Measurements from ENCODE around the gene CASP5. TPM values are rescaled to one million over a fixed set of nuclear protein-coding genes. Genes with fewer than 3 reads are reported as not detected.
"Not testable (repeated sequence)": the region's sequence is repeated elsewhere in the genome, so short reads cannot be mapped to it uniquely, and the experiment has no call there.

CASP5 gene
- not detected for polyA plus RNA-seq (2013, experiment 1 of 2)
- polyA plus RNA-seq (2013, experiment 2 of 2): not detected

GRCh38 chr11:105023003-105023402, at the start of gene CASP5:
CASP5 (minus strand) TSS chr11:105023168; CDS start chr11:105023136, 32 bp downstream.
- H3K14ac ChIP-seq (ENCODE audit: low read length): no peak within 1 kb of the TSS
- H3K4ac ChIP-seq (ENCODE audit: low read length): no peak within 1 kb of the TSS
- H3K36me3 ChIP-seq (replicated peaks in 1 of 2; ENCODE audit: control insufficient read depth in 2 of 2, insufficient read depth in 2 of 2, low read length in 2 of 2): no peaks in the 10 kb centered on the region
- H3K4me2 ChIP-seq (ENCODE audit: insufficient read depth, low read length, poor library complexity, severe bottlenecking): no peak within 1 kb of the TSS
- H3K4me3 ChIP-seq (ENCODE audit: low read length in 2 of 2): no peak within 1 kb of the TSS
- H4K8ac ChIP-seq (ENCODE audit: low read depth, low read length): no peak within 1 kb of the TSS
- H3K79me1 ChIP-seq (ENCODE audit: low read depth, low read length): no peaks in the 10 kb centered on the region
- H2BK12ac ChIP-seq (ENCODE audit: low read length): no peak within 1 kb of the TSS
- no peak within 1 kb of the TSS for H3K23ac ChIP-seq (ENCODE audit: low read depth, low read length, poor library complexity)
- no peak within 1 kb of the TSS for H2BK15ac ChIP-seq (ENCODE audit: low read length)
- no peak within 1 kb of the TSS for H3K9ac ChIP-seq (ENCODE audit: low read depth, low read length, poor library complexity)
- no peak within 1 kb of the TSS for H2AFZ ChIP-seq (ENCODE audit: low read length)
- H3K4me1 ChIP-seq (ENCODE audit: control insufficient read depth in 2 of 2, insufficient read depth in 1 of 2, low read depth in 1 of 2, low read length in 2 of 2): no peaks in the 10 kb centered on the region
- H3K27me3 ChIP-seq (ENCODE audit: control insufficient read depth in 3 of 3, insufficient read depth in 3 of 3, low read depth in 1 of 3, low read length in 3 of 3): no peaks in the 10 kb centered on the region
- no peak within 1 kb of the TSS for H4K91ac ChIP-seq (ENCODE audit: low read depth, low read length, poor library complexity)
- H2AK5ac ChIP-seq (ENCODE audit: low read depth, low read length): no peak within 1 kb of the TSS
- H3K27ac ChIP-seq (replicated peaks; ENCODE audit: low read length): no peak within 1 kb of the TSS
- DNase-seq (ENCODE audit: low spot score): no peak
- H2BK5ac ChIP-seq (ENCODE audit: low read length): no peak within 1 kb of the TSS
- H3K18ac ChIP-seq (ENCODE audit: low read length): no peak within 1 kb of the TSS
- H2BK120ac ChIP-seq (ENCODE audit: low read depth, low read length): no peak within 1 kb of the TSS
- no peaks in the 10 kb centered on the region for H3K9me3 ChIP-seq (replicated peaks in 1 of 2; ENCODE audit: control insufficient read depth in 2 of 2, insufficient read depth in 1 of 2, low read depth in 1 of 2, low read length in 2 of 2)

DNA sequence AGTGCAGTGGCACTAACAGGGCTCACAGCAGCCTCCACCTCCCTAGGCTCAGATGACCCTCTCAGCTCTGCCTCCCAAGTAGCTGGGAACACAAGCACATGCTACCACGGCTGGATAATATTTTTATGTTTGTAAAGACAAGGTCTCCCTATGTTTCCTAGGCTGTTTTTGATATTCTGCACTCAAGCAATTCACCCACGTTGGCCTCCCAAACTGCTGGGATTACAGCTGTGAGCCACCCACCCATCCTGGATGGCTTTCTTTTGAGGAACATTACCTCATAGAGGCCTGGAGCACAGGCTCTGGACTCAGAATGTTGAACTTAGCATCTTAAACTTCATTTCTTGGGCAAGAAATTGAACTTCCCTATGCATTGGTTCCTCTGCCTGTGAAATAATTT, 49.1 kb upstream of the CASP5 start:
- WGBS, 2 donors (ENCODE audit: extremely low coverage in 2 of 2, insufficient read length in 2 of 2, insufficient replicate concordance in 1 of 2): no CpG with 5 or more reads among the region's 2 CpGs
- DNase-seq (ENCODE audit: low spot score); H3K4me1 ChIP-seq (ENCODE audit: control insufficient read depth in 2 of 2, insufficient read depth in 1 of 2, low read depth in 1 of 2, low read length in 2 of 2): not testable (repeated sequence)

DNA sequence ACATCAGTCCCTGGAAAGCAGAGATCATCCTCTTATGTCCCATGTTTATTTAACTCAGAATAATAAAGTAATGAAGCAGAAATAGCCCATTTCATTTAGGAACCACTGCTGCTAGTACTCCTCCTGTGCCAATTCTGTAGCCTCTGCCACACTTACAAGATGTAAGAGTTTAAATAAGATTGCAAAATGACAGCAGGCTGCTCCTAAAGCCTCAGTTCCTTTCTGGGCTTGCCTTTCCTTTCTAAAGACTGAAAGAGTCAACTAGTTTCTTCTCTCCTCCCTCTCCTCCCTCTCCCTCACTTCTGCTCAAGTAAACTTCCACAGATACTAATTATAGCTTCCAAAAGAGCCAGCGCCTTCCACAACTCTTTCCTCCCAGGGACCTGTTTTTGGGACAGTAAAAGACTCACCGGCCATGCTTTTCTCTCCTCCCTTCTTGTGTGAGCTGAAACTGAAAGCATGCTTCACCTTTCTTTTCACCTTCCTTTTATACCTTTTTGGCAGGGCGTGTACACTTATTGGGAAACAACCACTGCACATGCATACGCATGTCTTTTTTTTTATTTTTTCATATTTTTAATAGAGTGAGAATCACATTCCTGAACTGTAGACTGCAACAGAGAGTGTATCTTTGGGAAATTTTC, 48.2 kb upstream of the CASP5 start:
- no peaks in the 10 kb centered on the region for H3K79me1 ChIP-seq (ENCODE audit: low read depth, low read length)
- no peak overlapping the region for H2AFZ ChIP-seq (ENCODE audit: low read length)
- no peak overlapping the region for H3K4me2 ChIP-seq (ENCODE audit: insufficient read depth, low read length, poor library complexity, severe bottlenecking)
- no peaks in the 10 kb centered on the region for H3K9me3 ChIP-seq (replicated peaks in 1 of 2; ENCODE audit: control insufficient read depth in 2 of 2, insufficient read depth in 1 of 2, low read depth in 1 of 2, low read length in 2 of 2)
- H4K8ac ChIP-seq (ENCODE audit: low read depth, low read length): no peak overlapping the region
- H2BK120ac ChIP-seq (ENCODE audit: low read depth, low read length): no peak overlapping the region
- no peak overlapping the region for H2AK5ac ChIP-seq (ENCODE audit: low read depth, low read length)
- H2BK15ac ChIP-seq (ENCODE audit: low read length): no peak overlapping the region
- H3K23ac ChIP-seq (ENCODE audit: low read depth, low read length, poor library complexity): no peak overlapping the region
- no peak overlapping the region for H4K91ac ChIP-seq (ENCODE audit: low read depth, low read length, poor library complexity)
- H3K4me3 ChIP-seq (ENCODE audit: low read length in 2 of 2): no peak overlapping the region
- H2BK5ac ChIP-seq (ENCODE audit: low read length): no peak overlapping the region
- WGBS, 2 donors (ENCODE audit: extremely low coverage in 2 of 2, insufficient read length in 2 of 2, insufficient replicate concordance in 1 of 2): no CpG with 5 or more reads among the region's 4 CpGs
- no peak overlapping the region for H3K27ac ChIP-seq (replicated peaks; ENCODE audit: low read length)
- no peak for DNase-seq (ENCODE audit: low spot score)
- no peak overlapping the region for H2BK12ac ChIP-seq (ENCODE audit: low read length)
- no peaks in the 10 kb centered on the region for H3K4me1 ChIP-seq (ENCODE audit: control insufficient read depth in 2 of 2, insufficient read depth in 1 of 2, low read depth in 1 of 2, low read length in 2 of 2)
- no peak overlapping the region for H3K18ac ChIP-seq (ENCODE audit: low read length)
- no peak overlapping the region for H3K4ac ChIP-seq (ENCODE audit: low read length)
- H3K27me3 ChIP-seq (ENCODE audit: control insufficient read depth in 3 of 3, insufficient read depth in 3 of 3, low read depth in 1 of 3, low read length in 3 of 3): no peaks in the 10 kb centered on the region
- H3K14ac ChIP-seq (ENCODE audit: low read length): no peak overlapping the region
- no peaks in the 10 kb centered on the region for H3K36me3 ChIP-seq (replicated peaks in 1 of 2; ENCODE audit: control insufficient read depth in 2 of 2, insufficient read depth in 2 of 2, low read length in 2 of 2)
- H3K9ac ChIP-seq (ENCODE audit: low read depth, low read length, poor library complexity): no peak overlapping the region

More for the DNA sequence above, 49.1 kb upstream of the CASP5 start:
- not testable (repeated sequence) for H3K23ac ChIP-seq (ENCODE audit: low read depth, low read length, poor library complexity); H2AK5ac ChIP-seq (ENCODE audit: low read depth, low read length); H3K4ac ChIP-seq (ENCODE audit: low read length); H3K18ac ChIP-seq (ENCODE audit: low read length); H3K9me3 ChIP-seq (replicated peaks in 1 of 2; ENCODE audit: control insufficient read depth in 2 of 2, insufficient read depth in 1 of 2, low read depth in 1 of 2, low read length in 2 of 2); H4K8ac ChIP-seq (ENCODE audit: low read depth, low read length); H3K27ac ChIP-seq (replicated peaks; ENCODE audit: low read length); H3K36me3 ChIP-seq (replicated peaks in 1 of 2; ENCODE audit: control insufficient read depth in 2 of 2, insufficient read depth in 2 of 2, low read length in 2 of 2); H4K91ac ChIP-seq (ENCODE audit: low read depth, low read length, poor library complexity); H2BK15ac ChIP-seq (ENCODE audit: low read length); H2BK5ac ChIP-seq (ENCODE audit: low read length); H2BK12ac ChIP-seq (ENCODE audit: low read length); H3K27me3 ChIP-seq (ENCODE audit: control insufficient read depth in 3 of 3, insufficient read depth in 3 of 3, low read depth in 1 of 3, low read length in 3 of 3); H3K14ac ChIP-seq (ENCODE audit: low read length); H2BK120ac ChIP-seq (ENCODE audit: low read depth, low read length); H3K4me2 ChIP-seq (ENCODE audit: insufficient read depth, low read length, poor library complexity, severe bottlenecking); H3K4me3 ChIP-seq (ENCODE audit: low read length in 2 of 2); H2AFZ ChIP-seq (ENCODE audit: low read length); H3K9ac ChIP-seq (ENCODE audit: low read depth, low read length, poor library complexity); H3K79me1 ChIP-seq (ENCODE audit: low read depth, low read length)

DNA sequence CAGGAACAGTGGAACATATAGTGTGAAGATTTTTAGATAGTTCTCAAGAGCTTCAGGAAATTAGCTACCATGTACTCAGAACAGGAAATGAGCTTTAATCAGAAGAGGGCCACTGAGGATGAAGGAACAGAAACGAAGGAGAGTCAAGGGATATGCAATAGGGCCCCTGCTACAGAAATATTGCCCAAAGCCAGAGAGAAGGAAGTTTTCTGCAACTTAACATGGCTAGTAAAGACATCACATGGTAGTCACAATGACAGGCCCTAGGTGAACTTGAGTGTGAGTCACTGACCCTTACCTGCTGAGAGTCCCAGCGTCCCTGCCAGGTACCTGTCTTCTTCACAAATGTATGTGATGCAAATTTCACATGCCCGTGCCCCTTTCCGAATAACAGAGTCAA, 47.3 kb upstream of the CASP5 start:
- no peak overlapping the region for H3K27ac ChIP-seq (replicated peaks; ENCODE audit: low read length)
- DNase-seq (ENCODE audit: low spot score): no peak
- H4K91ac ChIP-seq (ENCODE audit: low read depth, low read length, poor library complexity): no peak overlapping the region
- no peak overlapping the region for H3K23ac ChIP-seq (ENCODE audit: low read depth, low read length, poor library complexity)
- H3K4me2 ChIP-seq (ENCODE audit: insufficient read depth, low read length, poor library complexity, severe bottlenecking): no peak overlapping the region
- no peak overlapping the region for H2BK15ac ChIP-seq (ENCODE audit: low read length)
- H2BK12ac ChIP-seq (ENCODE audit: low read length): no peak overlapping the region
- H3K79me1 ChIP-seq (ENCODE audit: low read depth, low read length): no peaks in the 10 kb centered on the region
- H3K4me1 ChIP-seq (ENCODE audit: control insufficient read depth in 2 of 2, insufficient read depth in 1 of 2, low read depth in 1 of 2, low read length in 2 of 2): no peaks in the 10 kb centered on the region
- H4K8ac ChIP-seq (ENCODE audit: low read depth, low read length): no peak overlapping the region
- no peaks in the 10 kb centered on the region for H3K27me3 ChIP-seq (ENCODE audit: control insufficient read depth in 3 of 3, insufficient read depth in 3 of 3, low read depth in 1 of 3, low read length in 3 of 3)
- no peak overlapping the region for H2AK5ac ChIP-seq (ENCODE audit: low read depth, low read length)
- H3K4ac ChIP-seq (ENCODE audit: low read length): no peak overlapping the region
- H3K36me3 ChIP-seq (replicated peaks in 1 of 2; ENCODE audit: control insufficient read depth in 2 of 2, insufficient read depth in 2 of 2, low read length in 2 of 2): no peaks in the 10 kb centered on the region
- H3K14ac ChIP-seq (ENCODE audit: low read length): no peak overlapping the region
- no peak overlapping the region for H2AFZ ChIP-seq (ENCODE audit: low read length)
- H3K9me3 ChIP-seq (replicated peaks in 1 of 2; ENCODE audit: control insufficient read depth in 2 of 2, insufficient read depth in 1 of 2, low read depth in 1 of 2, low read length in 2 of 2): no peaks in the 10 kb centered on the region
- H3K9ac ChIP-seq (ENCODE audit: low read depth, low read length, poor library complexity): no peak overlapping the region
- no peak overlapping the region for H3K4me3 ChIP-seq (ENCODE audit: low read length in 2 of 2)
- H3K18ac ChIP-seq (ENCODE audit: low read length): no peak overlapping the region
- H2BK120ac ChIP-seq (ENCODE audit: low read depth, low read length): no peak overlapping the region
- WGBS, 2 donors (ENCODE audit: extremely low coverage in 2 of 2, insufficient read length in 2 of 2, insufficient replicate concordance in 1 of 2): no CpG with 5 or more reads among the region's 4 CpGs
- H2BK5ac ChIP-seq (ENCODE audit: low read length): no peak overlapping the region
